ENCODE results near the gene AIRE. TPM values are rescaled to one million over a fixed set of nuclear protein-coding genes. Genes with fewer than 3 reads are reported as not detected.
A peak's percentile ranks its signal among the peaks of the same experiment; 100 is the strongest.
"Not testable (repeated sequence)": the region's sequence is repeated elsewhere in the genome, so short reads cannot be mapped to it uniquely, and the experiment has no call there.

AIRE gene
- total RNA-seq, 4 donors from 2014 or later: 0.21 TPM; not detected in 3

- intact Hi-C loops (cut with DNase I; ENCODE audit: low total_unique reads): no loop called here
- no peaks in the 10 kb centered on the region for H3K9me3 ChIP-seq
- DNase-seq: no peak
- no peak overlapping the region for H3K4me3 ChIP-seq
- TF ChIP-seq POLR2A (IDR thresholded peaks at IDR 0.05): no peak
- TF ChIP-seq CTCF (IDR thresholded peaks at IDR 0.05): no peak
- H3K27ac ChIP-seq: no peak overlapping the region
- peaks cover 0 to 9% of the 10 kb centered on the region in 2 donors for H3K4me1 ChIP-seq
- no peaks in the 10 kb centered on the region for H3K27me3 ChIP-seq
- H3K36me3 ChIP-seq: no peaks in the 10 kb centered on the region
Measured at GRCh38 chr21:44335266-44336059, 49.8 kb downstream of the AIRE start.

GRCh38 chr21:44337449-44337848 lies 51.8 kb downstream of the AIRE start:
- Histone ChIP-seq H3K27me3 (no peaks in the 10 kb centered on the region), H3K4me1 (peaks cover 0 to 9% of the 10 kb centered on the region in 2 donors), H3K27ac (peak overlapping the region; percentile 84 to 93), H3K9me3 (no peaks in the 10 kb centered on the region), H3K36me3 (no peaks in the 10 kb centered on the region), H3K4me3 (no peak overlapping the region)
- peak in 1 of 2 donors; percentile 16 for DNase-seq
- TF ChIP-seq CTCF (IDR thresholded peaks at IDR 0.05) (no peak), POLR2A (IDR thresholded peaks at IDR 0.05) (no peak)
- intact Hi-C loops (cut with DNase I; ENCODE audit: low total_unique reads): no loop called here

GRCh38 chr21:44337941-44338895 lies 52.5 kb downstream of the AIRE start:
- H3K4me1 ChIP-seq: peaks cover 0 to 9% of the 10 kb centered on the region in 2 donors
- peak in 3 of 4 experiments; percentile 28 to 48 (median 32) for TF ChIP-seq CTCF (IDR thresholded peaks at IDR 0.05)
- TF ChIP-seq POLR2A (IDR thresholded peaks at IDR 0.05): peak in 1 of 2 donors; percentile 17
- DNase-seq: peak; percentile 74 to 75
- H3K4me3 ChIP-seq: peak overlapping the region; percentile 35 to 44
- H3K36me3 ChIP-seq: no peaks in the 10 kb centered on the region
- H3K27ac ChIP-seq: peak overlapping the region; percentile 84 to 93
- intact Hi-C loops (cut with DNase I; ENCODE audit: low total_unique reads): no loop called here
- H3K27me3 ChIP-seq: no peaks in the 10 kb centered on the region
- no peaks in the 10 kb centered on the region for H3K9me3 ChIP-seq

- intact Hi-C loops (cut with DNase I; ENCODE audit: low total_unique reads): no loop called here
- peak; percentile 54 to 95 for TF ChIP-seq POLR2A (IDR thresholded peaks at IDR 0.05)
- peak in 2 of 4 experiments; percentile 8 to 27 for TF ChIP-seq CTCF (IDR thresholded peaks at IDR 0.05)
- Histone ChIP-seq H3K9me3 (no peaks in the 10 kb centered on the region), H3K27ac (peak within 1 kb of the TSS; percentile 95 to 96), H3K27me3 (no peaks in the 10 kb centered on the region), H3K4me3 (peak within 1 kb of the TSS; percentile 57 to 78), H3K4me1 (peaks cover 0 to 9% of the 10 kb centered on the region in 2 donors), H3K36me3 (no peaks in the 10 kb centered on the region)
- DNase-seq: peak; percentile 92 to 96
Measured at GRCh38 chr21:44338971-44339910, 53.6 kb downstream of the AIRE start, which contains the start of gene CFAP410. Gene CFAP410 (minus strand): TSS chr21:44339390. CDS start chr21:44339194, 196 bp downstream.

- intact Hi-C loops (cut with DNase I; ENCODE audit: low total_unique reads): loop anchor here (10.0 kb wide), 1 partner anchor 463 kb away; the partner anchor contains the start of gene UBE2G2
- not testable (repeated sequence) for H3K4me3 ChIP-seq, DNase-seq, H3K36me3 ChIP-seq, H3K9me3 ChIP-seq, H3K27me3 ChIP-seq, H3K4me1 ChIP-seq, H3K27ac ChIP-seq
Measured at GRCh38 chr21:44341726-44342458, 56.2 kb downstream of the AIRE start.

- not testable (repeated sequence) for H3K4me1 ChIP-seq, DNase-seq, H3K36me3 ChIP-seq, H3K9me3 ChIP-seq, H3K4me3 ChIP-seq, H3K27me3 ChIP-seq, H3K27ac ChIP-seq
- intact Hi-C loops (cut with DNase I; ENCODE audit: low total_unique reads): loop anchor here (10.0 kb wide), 1 partner anchor 462 kb away; the partner anchor contains the start of gene UBE2G2
Measured at GRCh38 chr21:44342981-44343380, 57.3 kb downstream of the AIRE start.

All from uterus (tissue), 4 donors.